GM12865 (cell line): ENCODE data around the gene MT1G.
"Not testable (repeated sequence)": the region's sequence is repeated elsewhere in the genome, so short reads cannot be mapped to it uniquely, and the experiment has no call there.

Source experiments
- DNase-seq: peaks from one replicate; pipeline ENCODE4 v3.0.0; 2010; ENCODE audit warnings: low read depth
- H3K4me3 ChIP-seq: 2 replicates; pipeline ENCODE4 v1.5.1; 2011; ENCODE audit warnings: mild to moderate bottlenecking, low read depth, low read length, control low read depth
- CTCF ChIP-seq: IDR thresholded peaks from 2 replicates; pipeline ENCODE4 v1.5.1; 2011; ENCODE audit warnings: low read length, control low read depth, low read depth, inconsistent platforms; ENCODE audit not compliant: insufficient read depth; ENCODE audit errors: missing control alignments

The MT1G gene

GRCh38 chr16:56670620-56670934 lies 2.7 kb upstream of the MT1G start:
- no peak for TF ChIP-seq CTCF
- DNase-seq = no peak
- H3K4me3 ChIP-seq = no peak overlapping the region

- no peak overlapping the region for H3K4me3 ChIP-seq
- no peak for TF ChIP-seq CTCF
- DNase-seq = no peak
Observed at GRCh38 chr16:56669840-56670619, 2.2 kb upstream of the MT1G start.

GRCh38 chr16:56669005-56669839 lies 1.4 kb upstream of the MT1G start, which contains the start of gene MT1H:
Gene MT1H (plus strand): TSS chr16:56669814. CDS start chr16:56669885, 71 bp downstream.
- no peak for TF ChIP-seq CTCF
- DNase-seq = no peak
- H3K4me3 ChIP-seq = no peak within 1 kb of the TSS

GRCh38 chr16:56665286-56666261 lies 2.3 kb downstream of the MT1G start:
- DNase-seq, H3K4me3 ChIP-seq: not testable (repeated sequence)

- H3K4me3 ChIP-seq = no peak overlapping the region
- TF ChIP-seq CTCF = no peak
- no peak for DNase-seq
Observed at GRCh38 chr16:56664506-56664905, 3.4 kb downstream of the MT1G start.

GRCh38 chr16:56662357-56663354 lies 5.2 kb downstream of the MT1G start:
- TF ChIP-seq CTCF = no peak
- H3K4me3 ChIP-seq = no peak overlapping the region
- no peak for DNase-seq
